HG02623 (cell line): Measurements from ENCODE around the gene PTPRG.
A peak's percentile ranks its signal among the peaks of the same experiment; 100 is the strongest.
"Not testable (repeated sequence)": the region's sequence is repeated elsewhere in the genome, so short reads cannot be mapped to it uniquely, and the experiment has no call there.

Experiments
- ATAC-seq: cut with Tn5 transposase; IDR thresholded peaks from one replicate; pipeline ENCODE4 v1.9.1; 2021; ENCODE audit warnings: moderate library complexity; ENCODE audit not compliant: unreplicated experiment

The PTPRG gene

GRCh38 chr3:61715886-61716527, 154.6 kb downstream of the PTPRG start:
- no peak for ATAC-seq

GRCh38 chr3:61716693-61717092, 155.3 kb downstream of the PTPRG start:
- not testable (repeated sequence) for ATAC-seq

- ATAC-seq, result no peak
Observed at GRCh38 chr3:61718565-61718964, 157.2 kb downstream of the PTPRG start.

GRCh38 chr3:61719278-61719977, 158.1 kb downstream of the PTPRG start:
- no peak for ATAC-seq

- ATAC-seq, result no peak
Observed at GRCh38 chr3:61723038-61723437, 161.7 kb downstream of the PTPRG start.

GRCh38 chr3:61724183-61724582, 162.8 kb downstream of the PTPRG start:
- peak; percentile 90 for ATAC-seq

- ATAC-seq, result no peak
Observed at GRCh38 chr3:61724801-61725200, 163.4 kb downstream of the PTPRG start.

- no peak for ATAC-seq
Observed at GRCh38 chr3:61725851-61726333, 164.5 kb downstream of the PTPRG start.

GRCh38 chr3:61727435-61727834, 166.1 kb downstream of the PTPRG start:
- ATAC-seq, result no peak

- ATAC-seq, result no peak
Observed at GRCh38 chr3:61729038-61729634, 167.8 kb downstream of the PTPRG start.

- ATAC-seq, result no peak
Observed at GRCh38 chr3:61730056-61730455, 168.7 kb downstream of the PTPRG start.

GRCh38 chr3:61730577-61731231, 169.3 kb downstream of the PTPRG start:
- no peak for ATAC-seq

- no peak for ATAC-seq
Observed at GRCh38 chr3:61733000-61733399, 171.6 kb downstream of the PTPRG start.

- ATAC-seq, result no peak
Observed at GRCh38 chr3:61733876-61734275, 172.5 kb downstream of the PTPRG start.

- ATAC-seq, result no peak
Observed at GRCh38 chr3:61734749-61735686, 173.6 kb downstream of the PTPRG start.

GRCh38 chr3:61736506-61736905, 175.1 kb downstream of the PTPRG start:
- no peak for ATAC-seq

- no peak for ATAC-seq
Observed at GRCh38 chr3:61739640-61740039, 178.3 kb downstream of the PTPRG start.

- ATAC-seq, result no peak
Observed at GRCh38 chr3:61740494-61740893, 179.1 kb downstream of the PTPRG start.

GRCh38 chr3:61741551-61741950, 180.2 kb downstream of the PTPRG start:
- no peak for ATAC-seq

GRCh38 chr3:61742006-61742405, 180.6 kb downstream of the PTPRG start:
- no peak for ATAC-seq
